DND-41 (cell line): ENCODE results near the gene ARFRP1.

Source experiments
- ATAC-seq: fragments of 200-7000 bp; cut with Tn5 transposase; 3 replicates; pipeline ENCODE4 v1.9.1; 2021; ENCODE audit warnings: low read depth; ENCODE audit not compliant: insufficient read depth
- DNase-seq: peaks from one replicate; pipeline ENCODE4 v3.0.0-alpha.2; 2020
- H2AFZ ChIP-seq: 2 replicates; pipeline ENCODE4 v1.6.0; 2012; ENCODE audit warnings: low read depth, low read length
- H3K27ac ChIP-seq: 2 replicates; pipeline ENCODE4 v1.5.1; 2012; ENCODE audit warnings: low read length, inconsistent platforms
- H3K27me3 ChIP-seq: fragments of 200-600 bp; sonication (generic); 2 replicates; pipeline ENCODE4 v1.6.0; 2012; ENCODE audit warnings: low read length, mild to moderate bottlenecking, inconsistent platforms; ENCODE audit not compliant: insufficient read depth, poor library complexity
- H3K36me3 ChIP-seq: 2 replicates; pipeline ENCODE4 v1.5.1; 2012; ENCODE audit warnings: low read length, inconsistent platforms; ENCODE audit not compliant: insufficient read depth
- H3K4me1 ChIP-seq: 2 replicates; pipeline ENCODE4 v1.5.1; 2012; ENCODE audit warnings: mild to moderate bottlenecking, low read length; ENCODE audit not compliant: insufficient read depth
- H3K4me2 ChIP-seq: 2 replicates; pipeline ENCODE4 v1.6.0; 2012; ENCODE audit warnings: mild to moderate bottlenecking, moderate library complexity, low read length, inconsistent platforms; ENCODE audit not compliant: insufficient read depth
- H3K4me3 ChIP-seq, 2 experiments: fragments of 200-600 bp in 1 of 2; shearing (Covaris generic) in 1 of 2; 2 replicates each; pipeline ENCODE4 v1.5.1; 2012 to 2016; ENCODE audit warnings: inconsistent platforms in 2 of 2, low read length in 2 of 2, mild to moderate bottlenecking in 2 of 2, low read depth in 1 of 2, moderate library complexity in 1 of 2
- H3K79me2 ChIP-seq: 2 replicates; pipeline ENCODE4 v1.6.0; 2012; ENCODE audit warnings: low read length, inconsistent platforms; ENCODE audit not compliant: insufficient read depth
- H3K9ac ChIP-seq: 2 replicates; pipeline ENCODE4 v1.6.0; 2012; ENCODE audit warnings: low read depth, mild to moderate bottlenecking, inconsistent platforms, low read length, moderate library complexity
- H3K9me3 ChIP-seq: 2 replicates; pipeline ENCODE4 v1.5.1; 2012; ENCODE audit warnings: low read length, moderate library complexity, mild to moderate bottlenecking, inconsistent platforms; ENCODE audit not compliant: insufficient read depth, severe bottlenecking
- H4K20me1 ChIP-seq: 2 replicates; pipeline ENCODE4 v1.6.0; 2012; ENCODE audit warnings: low read length; ENCODE audit not compliant: insufficient read depth
- EZH2 ChIP-seq: IDR thresholded peaks from 3 replicates; pipeline ENCODE4 v1.6.1; 2012; ENCODE audit warnings: borderline replicate concordance, low read depth, mild to moderate bottlenecking, moderate library complexity, low read length, inconsistent platforms; ENCODE audit not compliant: severe bottlenecking
- TF ChIP-seq, protein P1 (sequence below): IDR thresholded peaks from 2 replicates; pipeline ENCODE4 v1.5.1; 2012; ENCODE audit warnings: borderline replicate concordance, low read length, moderate library complexity, mild to moderate bottlenecking; ENCODE audit not compliant: poor library complexity, severe bottlenecking; ENCODE audit errors: extremely low read depth

The ARFRP1 gene

DNA sequence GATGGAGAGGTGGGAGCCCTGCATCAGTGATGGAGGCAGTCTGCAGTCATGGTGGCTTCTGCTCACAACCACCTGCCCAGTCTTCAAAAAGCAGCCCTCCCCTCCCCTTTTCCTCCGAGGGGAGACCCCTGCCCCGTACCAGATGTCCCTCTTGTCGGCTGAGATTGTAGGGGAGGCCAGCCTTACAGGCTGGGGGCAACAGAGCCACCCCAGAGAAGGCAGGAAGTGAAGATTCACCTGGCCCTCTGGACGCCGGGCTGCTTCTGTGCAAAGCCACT is 6.8 kb downstream of the ARFRP1 start:
- Histone ChIP-seq H3K4me2 (no peak overlapping the region), H3K36me3 (peaks cover 68% of the 10 kb centered on the region), H3K9me3 (no peaks in the 10 kb centered on the region), H2AFZ (no peak overlapping the region), H3K4me1 (peaks cover 9% of the 10 kb centered on the region), H3K79me2 (peaks cover 15% of the 10 kb centered on the region), H3K9ac (no peak overlapping the region), H3K27ac (no peak overlapping the region), H3K4me3 (no peak overlapping the region), H4K20me1 (peaks cover 73% of the 10 kb centered on the region), H3K27me3 (no peaks in the 10 kb centered on the region)
- ATAC-seq (no peak), DNase-seq (no peak)
- no peak for TF ChIP-seq EZH2
- TF ChIP-seq, protein P1, sequence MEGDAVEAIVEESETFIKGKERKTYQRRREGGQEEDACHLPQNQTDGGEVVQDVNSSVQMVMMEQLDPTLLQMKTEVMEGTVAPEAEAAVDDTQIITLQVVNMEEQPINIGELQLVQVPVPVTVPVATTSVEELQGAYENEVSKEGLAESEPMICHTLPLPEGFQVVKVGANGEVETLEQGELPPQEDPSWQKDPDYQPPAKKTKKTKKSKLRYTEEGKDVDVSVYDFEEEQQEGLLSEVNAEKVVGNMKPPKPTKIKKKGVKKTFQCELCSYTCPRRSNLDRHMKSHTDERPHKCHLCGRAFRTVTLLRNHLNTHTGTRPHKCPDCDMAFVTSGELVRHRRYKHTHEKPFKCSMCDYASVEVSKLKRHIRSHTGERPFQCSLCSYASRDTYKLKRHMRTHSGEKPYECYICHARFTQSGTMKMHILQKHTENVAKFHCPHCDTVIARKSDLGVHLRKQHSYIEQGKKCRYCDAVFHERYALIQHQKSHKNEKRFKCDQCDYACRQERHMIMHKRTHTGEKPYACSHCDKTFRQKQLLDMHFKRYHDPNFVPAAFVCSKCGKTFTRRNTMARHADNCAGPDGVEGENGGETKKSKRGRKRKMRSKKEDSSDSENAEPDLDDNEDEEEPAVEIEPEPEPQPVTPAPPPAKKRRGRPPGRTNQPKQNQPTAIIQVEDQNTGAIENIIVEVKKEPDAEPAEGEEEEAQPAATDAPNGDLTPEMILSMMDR = no peak

DNA sequence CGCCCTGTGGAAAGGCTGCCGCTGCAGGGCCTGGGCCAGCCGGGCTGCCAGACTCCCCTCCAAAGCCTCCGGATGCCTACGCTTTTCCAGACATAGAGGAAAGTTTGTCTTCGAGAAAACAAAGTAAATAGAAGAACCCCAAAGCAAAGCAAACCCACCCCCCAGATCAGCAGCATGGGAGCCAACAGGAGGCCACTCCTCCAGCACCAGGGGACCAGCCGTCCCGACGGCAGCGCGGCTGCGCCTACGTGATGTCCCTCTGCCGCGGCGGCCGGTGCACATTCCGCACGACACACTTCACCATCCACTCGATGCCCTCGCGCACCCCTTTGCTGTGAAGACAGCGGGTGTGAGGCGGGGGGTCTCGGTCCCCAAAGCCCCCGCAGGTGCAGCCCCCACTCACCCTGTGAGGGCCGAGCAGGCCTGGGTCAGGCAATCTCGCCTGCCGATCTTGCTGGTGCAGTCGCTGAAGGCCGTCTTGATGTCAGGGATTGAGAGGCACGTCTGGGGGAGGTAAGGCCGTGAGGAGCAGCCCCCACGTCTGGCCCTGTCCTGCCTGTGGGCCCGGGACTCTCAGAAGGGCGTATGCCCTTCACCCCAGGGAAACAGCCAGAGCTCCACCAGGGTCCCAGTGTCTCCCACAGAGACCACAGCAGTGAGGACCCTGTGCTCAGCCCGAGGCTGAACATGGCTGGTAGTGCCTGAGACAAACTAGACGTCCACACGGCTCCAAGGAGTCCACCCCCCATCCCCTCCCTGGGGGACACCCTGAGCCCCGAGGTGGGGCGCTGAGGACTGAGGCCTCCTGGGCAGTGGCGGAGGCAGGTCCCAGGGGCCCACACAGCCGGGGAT is 7.4 kb downstream of the ARFRP1 start:
- H3K27ac ChIP-seq = no peak overlapping the region
- H2AFZ ChIP-seq = no peak overlapping the region
- H3K4me3 ChIP-seq = no peak overlapping the region
- H4K20me1 ChIP-seq = peaks cover 70% of the 10 kb centered on the region
- peaks cover 3% of the 10 kb centered on the region; the same call in 1 of the 2 replicates for H3K4me1 ChIP-seq
- peaks cover 68% of the 10 kb centered on the region for H3K36me3 ChIP-seq
- H3K9me3 ChIP-seq = no peaks in the 10 kb centered on the region
- H3K4me2 ChIP-seq = no peak overlapping the region
- H3K9ac ChIP-seq = no peak overlapping the region
- H3K79me2 ChIP-seq = peaks cover 9% of the 10 kb centered on the region
- no peak for ATAC-seq
- no peak for TF ChIP-seq EZH2
- TF ChIP-seq, protein P1 = no peak
- DNase-seq = no peak
- no peaks in the 10 kb centered on the region for H3K27me3 ChIP-seq

DNA sequence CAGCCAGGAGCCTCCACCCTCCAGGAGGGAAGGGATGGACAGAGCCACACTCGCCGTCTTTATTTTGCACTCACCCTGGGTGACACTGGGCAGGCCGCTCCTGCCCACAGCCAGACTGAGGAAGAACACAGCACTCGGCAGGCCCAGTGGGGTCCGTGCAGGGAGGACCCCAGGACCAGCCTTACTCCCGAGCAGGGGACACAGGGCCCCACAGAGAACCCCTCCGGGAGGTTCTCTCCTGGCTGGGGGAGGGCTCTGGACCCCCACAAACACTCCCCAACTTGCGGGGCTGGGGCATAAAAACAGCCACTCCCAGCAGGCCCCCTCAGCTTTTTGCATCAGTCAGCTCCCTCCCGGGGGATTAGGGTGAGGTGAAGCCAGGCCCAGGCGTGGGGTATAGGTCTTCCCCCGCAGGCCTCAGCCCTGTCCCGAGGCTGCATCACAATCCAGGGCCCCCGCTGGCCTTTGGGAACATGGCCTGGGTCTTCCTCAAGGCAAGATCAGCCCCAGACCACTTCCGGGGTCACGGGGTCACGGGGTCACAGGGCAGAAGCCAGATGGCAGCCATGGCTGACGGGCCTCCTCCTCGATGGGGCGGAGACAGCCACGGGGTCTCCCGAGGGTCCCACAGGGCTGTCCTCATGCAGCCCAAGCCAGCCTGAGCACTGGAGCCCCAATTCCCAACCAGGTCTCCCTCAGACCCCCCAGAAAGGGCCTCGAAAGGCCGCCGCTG is 8.1 kb downstream of the ARFRP1 start:
- H3K4me2 ChIP-seq = no peak overlapping the region
- H3K4me1 ChIP-seq = no peaks in the 10 kb centered on the region
- H4K20me1 ChIP-seq = peaks cover 62% of the 10 kb centered on the region
- H2AFZ ChIP-seq = no peak overlapping the region
- no peak overlapping the region for H3K9ac ChIP-seq
- H3K27me3 ChIP-seq = no peaks in the 10 kb centered on the region
- no peak for DNase-seq
- TF ChIP-seq, protein P1 = no peak
- no peak for TF ChIP-seq EZH2
- H3K9me3 ChIP-seq = no peaks in the 10 kb centered on the region
- H3K79me2 ChIP-seq = peaks cover 1% of the 10 kb centered on the region
- no peak overlapping the region for H3K4me3 ChIP-seq
- H3K27ac ChIP-seq = no peak overlapping the region
- peaks cover 68% of the 10 kb centered on the region for H3K36me3 ChIP-seq
- ATAC-seq = no peak
